Measurements from ENCODE around the gene GCN1.
A peak's percentile ranks its signal among the peaks of the same experiment; 100 is the strongest.

Gene GCN1

DNA sequence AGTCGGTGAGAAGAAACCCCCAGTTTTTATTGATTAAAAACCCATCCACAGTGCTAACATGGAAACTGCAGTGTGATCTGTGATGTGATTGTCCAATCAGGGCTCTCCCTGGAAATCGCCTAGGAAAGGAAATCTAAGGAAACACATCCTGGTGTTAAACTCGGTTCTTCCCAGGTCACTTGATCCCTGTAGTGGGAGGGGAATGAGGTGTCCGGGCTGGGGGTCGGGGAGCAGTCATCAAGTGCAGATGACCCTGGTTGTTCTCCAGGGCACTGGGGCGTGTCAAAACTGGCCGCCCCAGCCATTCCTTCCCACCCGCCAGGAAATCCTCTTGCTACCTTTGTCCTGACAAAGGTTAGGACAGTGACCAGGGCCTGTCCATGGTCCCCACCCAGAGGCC lies 98.8 kb downstream of the GCN1 start:
- Histone ChIP-seq H3K27me3 (ENCODE audit: low read depth) (no peaks in the 10 kb centered on the region), H3K36me3 (replicated peaks) (peaks cover 31% of the 10 kb centered on the region), H3K9me3 (no peaks in the 10 kb centered on the region), H3K4me1 (no peaks in the 10 kb centered on the region), H3K4me3 (no peak overlapping the region)
- in situ Hi-C loops (cut with MboI; ENCODE audit: low sequenced_read_pairs): no loop called here
- DNase-seq (ENCODE audit: low spot score in 2 of 2): no peak

DNA sequence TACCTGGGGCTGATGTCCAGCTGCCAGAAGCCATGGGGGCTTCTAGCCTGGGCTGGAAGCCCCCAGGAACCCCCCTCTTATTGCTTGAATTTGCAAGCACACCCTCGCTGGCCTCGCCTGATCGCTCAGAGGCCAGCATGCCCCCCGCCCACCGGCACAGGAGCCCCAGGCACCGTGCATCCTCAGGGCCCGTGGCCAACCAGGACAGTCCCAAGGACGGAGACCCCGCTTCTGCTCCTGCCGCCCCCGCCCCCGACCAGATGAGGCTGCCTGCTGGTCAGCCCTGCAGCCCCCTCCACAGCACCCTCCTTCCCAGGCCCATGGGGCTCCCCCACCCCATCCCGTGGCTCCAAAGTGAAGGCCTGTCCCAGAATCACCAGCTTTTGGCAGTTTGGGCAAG lies 99.2 kb downstream of the GCN1 start:
- in situ Hi-C loops (cut with MboI; ENCODE audit: low sequenced_read_pairs): no loop called here
- H3K4me3 ChIP-seq: no peak overlapping the region
- H3K9me3 ChIP-seq: no peaks in the 10 kb centered on the region
- H3K4me1 ChIP-seq: no peaks in the 10 kb centered on the region
- H3K36me3 ChIP-seq (replicated peaks): peaks cover 31% of the 10 kb centered on the region
- DNase-seq (ENCODE audit: low spot score in 2 of 2): no peak
- H3K27me3 ChIP-seq (ENCODE audit: low read depth): no peaks in the 10 kb centered on the region

- in situ Hi-C loops (cut with MboI; ENCODE audit: low sequenced_read_pairs): no loop called here
- H3K4me3 ChIP-seq: no peak overlapping the region
- H3K9me3 ChIP-seq: no peaks in the 10 kb centered on the region
- no peaks in the 10 kb centered on the region for H3K27me3 ChIP-seq (ENCODE audit: low read depth)
- DNase-seq (ENCODE audit: low spot score in 2 of 2): no peak
- H3K4me1 ChIP-seq: no peaks in the 10 kb centered on the region
- peaks cover 28% of the 10 kb centered on the region for H3K36me3 ChIP-seq (replicated peaks)
Observed at GRCh38 chr12:120094485-120094884, 100.0 kb downstream of the GCN1 start.

DNA sequence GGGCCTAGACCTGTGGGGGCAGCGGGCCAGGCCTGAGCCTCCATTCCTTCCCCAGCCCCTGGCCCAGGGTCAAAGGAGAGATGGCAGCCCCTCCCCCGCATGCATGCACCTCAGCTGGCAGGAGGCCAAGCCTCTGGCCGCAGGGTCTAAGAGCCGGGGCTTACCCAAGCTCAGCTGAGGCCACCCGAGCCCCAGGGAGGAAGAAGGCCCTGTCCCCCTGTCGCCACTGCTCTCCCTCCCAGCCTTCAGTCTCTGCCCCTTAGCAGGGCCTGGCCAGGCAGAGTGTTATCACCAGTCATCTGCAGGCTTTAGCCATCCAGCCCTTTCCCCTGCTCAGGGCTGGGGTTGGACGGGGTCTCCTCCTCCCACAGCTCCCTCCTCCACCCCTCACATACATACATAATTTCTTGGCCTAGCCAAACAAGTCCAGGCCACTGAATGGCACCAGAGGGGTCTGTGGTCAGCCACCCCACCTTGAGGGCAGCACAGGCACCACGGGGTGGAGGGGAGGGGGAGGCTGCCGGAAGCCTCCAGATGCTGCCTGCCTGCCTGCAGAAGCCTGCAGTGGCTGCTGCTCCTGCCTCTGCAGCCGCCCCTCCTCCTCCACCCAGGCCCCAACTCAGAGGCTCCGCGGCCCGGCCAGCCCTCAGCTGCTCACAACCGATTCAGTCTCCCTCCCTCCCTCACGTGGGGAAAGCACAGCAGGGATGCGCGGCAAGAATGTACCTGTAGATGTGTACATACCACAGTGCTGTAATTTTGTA lies 100.7 kb downstream of the GCN1 start:
- Histone ChIP-seq H3K27me3 (ENCODE audit: low read depth) (no peaks in the 10 kb centered on the region), H3K4me3 (no peak overlapping the region), H3K4me1 (no peaks in the 10 kb centered on the region), H3K36me3 (replicated peaks) (peaks cover 24% of the 10 kb centered on the region), H3K9me3 (no peaks in the 10 kb centered on the region)
- in situ Hi-C loops (cut with MboI; ENCODE audit: low sequenced_read_pairs): no loop called here
- peak in 1 of 2 experiments; percentile 45 for DNase-seq (ENCODE audit: low spot score in 2 of 2)

DNA sequence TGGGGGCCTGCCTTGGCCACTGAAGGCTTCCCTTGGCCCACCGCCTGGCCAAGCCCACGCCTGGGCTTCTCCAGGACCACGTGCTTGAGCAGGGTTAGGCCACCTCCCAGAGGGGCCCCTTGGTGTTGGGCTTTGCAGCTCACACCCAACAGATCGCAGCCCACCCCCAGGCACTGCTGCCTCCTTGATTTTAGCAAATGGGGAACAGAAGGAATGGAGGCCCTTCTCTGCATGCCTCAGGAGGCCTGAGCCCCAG lies 101.3 kb downstream of the GCN1 start:
- H3K27me3 ChIP-seq (ENCODE audit: low read depth): no peaks in the 10 kb centered on the region
- in situ Hi-C loops (cut with MboI; ENCODE audit: low sequenced_read_pairs): no loop called here
- H3K9me3 ChIP-seq: no peaks in the 10 kb centered on the region
- H3K4me3 ChIP-seq: no peak overlapping the region
- DNase-seq (ENCODE audit: low spot score in 2 of 2): no peak
- no peaks in the 10 kb centered on the region for H3K4me1 ChIP-seq
- peaks cover 19% of the 10 kb centered on the region for H3K36me3 ChIP-seq (replicated peaks)

DNA sequence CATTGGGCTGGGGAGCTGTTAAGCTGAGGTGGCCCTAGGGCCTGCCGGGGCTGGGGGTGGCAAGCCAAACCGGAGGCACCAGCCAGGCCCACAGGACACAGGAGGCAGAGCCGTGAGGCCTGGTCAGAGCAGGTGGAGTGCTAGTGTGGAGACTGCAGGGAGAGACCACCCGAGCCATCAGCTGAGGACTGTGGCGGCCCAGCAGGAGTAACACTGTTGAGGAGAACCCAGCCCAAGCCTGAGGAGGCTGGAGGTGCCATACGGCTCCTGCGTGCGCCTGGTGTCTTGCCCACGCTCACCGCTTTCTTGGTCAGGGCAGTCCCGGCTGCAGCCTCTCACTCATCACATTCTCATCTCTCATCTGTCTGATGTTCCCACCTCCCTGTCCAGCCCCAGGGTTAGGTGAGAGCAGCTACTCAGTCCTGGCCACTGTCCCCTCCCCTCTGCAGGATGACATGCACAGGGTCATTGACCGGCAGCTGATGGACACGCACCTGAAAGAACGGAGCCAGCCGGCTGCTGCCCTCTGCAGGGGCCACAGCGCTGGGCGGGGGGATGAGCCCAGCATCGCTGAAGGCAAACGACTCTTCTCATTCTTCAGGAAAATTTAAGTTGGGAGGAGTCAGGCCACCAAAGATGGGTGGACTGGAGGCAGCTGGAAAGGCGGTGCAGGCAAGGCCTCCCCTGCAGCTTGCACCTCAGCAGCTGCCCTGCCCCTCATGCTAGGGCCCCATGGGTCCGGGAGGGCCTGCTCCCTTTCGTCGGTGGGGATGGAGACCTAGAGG lies 101.8 kb downstream of the GCN1 start:
- Histone ChIP-seq H3K4me3 (no peak overlapping the region), H3K36me3 (replicated peaks) (peaks cover 16% of the 10 kb centered on the region; the same call in 1 of the 2 replicates), H3K27me3 (ENCODE audit: low read depth) (no peaks in the 10 kb centered on the region), H3K9me3 (no peaks in the 10 kb centered on the region), H3K4me1 (no peaks in the 10 kb centered on the region)
- DNase-seq (ENCODE audit: low spot score in 2 of 2): no peak
- in situ Hi-C loops (cut with MboI; ENCODE audit: low sequenced_read_pairs): no loop called here

- in situ Hi-C loops (cut with MboI; ENCODE audit: low sequenced_read_pairs): no loop called here
- H3K27me3 ChIP-seq (ENCODE audit: low read depth): no peaks in the 10 kb centered on the region
- H3K9me3 ChIP-seq: no peaks in the 10 kb centered on the region
- H3K4me3 ChIP-seq: no peak overlapping the region
- H3K36me3 ChIP-seq (replicated peaks): peaks cover 5% of the 10 kb centered on the region; the same call in 1 of the 2 replicates
- no peak for DNase-seq (ENCODE audit: low spot score in 2 of 2)
- H3K4me1 ChIP-seq: peaks cover 2% of the 10 kb centered on the region
Observed at GRCh38 chr12:120091371-120092090, 103.0 kb downstream of the GCN1 start.

GRCh38 chr12:120090626-120091295 lies 103.8 kb downstream of the GCN1 start:
- no peak for DNase-seq (ENCODE audit: low spot score in 2 of 2)
- peaks cover 4% of the 10 kb centered on the region; the same call in 1 of the 2 replicates for H3K36me3 ChIP-seq (replicated peaks)
- H3K27me3 ChIP-seq (ENCODE audit: low read depth): no peaks in the 10 kb centered on the region
- H3K4me1 ChIP-seq: peaks cover 4% of the 10 kb centered on the region
- in situ Hi-C loops (cut with MboI; ENCODE audit: low sequenced_read_pairs): no loop called here
- no peak overlapping the region for H3K4me3 ChIP-seq
- no peaks in the 10 kb centered on the region for H3K9me3 ChIP-seq

GRCh38 chr12:120090206-120090605 lies 104.3 kb downstream of the GCN1 start:
- peaks cover 4% of the 10 kb centered on the region; the same call in 1 of the 2 replicates for H3K36me3 ChIP-seq (replicated peaks)
- no peak overlapping the region for H3K4me3 ChIP-seq
- peaks cover 4% of the 10 kb centered on the region for H3K4me1 ChIP-seq
- in situ Hi-C loops (cut with MboI; ENCODE audit: low sequenced_read_pairs): no loop called here
- no peaks in the 10 kb centered on the region for H3K9me3 ChIP-seq
- no peaks in the 10 kb centered on the region for H3K27me3 ChIP-seq (ENCODE audit: low read depth)
- DNase-seq (ENCODE audit: low spot score in 2 of 2): no peak

- Histone ChIP-seq H3K27me3 (ENCODE audit: low read depth) (no peaks in the 10 kb centered on the region), H3K9me3 (no peaks in the 10 kb centered on the region), H3K4me1 (peaks cover 4% of the 10 kb centered on the region), H3K36me3 (replicated peaks) (peaks cover 2% of the 10 kb centered on the region; the same call in 1 of the 2 replicates), H3K4me3 (no peak overlapping the region)
- in situ Hi-C loops (cut with MboI; ENCODE audit: low sequenced_read_pairs): loop anchor here (10.0 kb wide), 1 partner anchor 95 kb away; no protein-coding TSS in a partner anchor
- no peak for DNase-seq (ENCODE audit: low spot score in 2 of 2)
Observed at GRCh38 chr12:120089796-120090195, 104.7 kb downstream of the GCN1 start.

DNA sequence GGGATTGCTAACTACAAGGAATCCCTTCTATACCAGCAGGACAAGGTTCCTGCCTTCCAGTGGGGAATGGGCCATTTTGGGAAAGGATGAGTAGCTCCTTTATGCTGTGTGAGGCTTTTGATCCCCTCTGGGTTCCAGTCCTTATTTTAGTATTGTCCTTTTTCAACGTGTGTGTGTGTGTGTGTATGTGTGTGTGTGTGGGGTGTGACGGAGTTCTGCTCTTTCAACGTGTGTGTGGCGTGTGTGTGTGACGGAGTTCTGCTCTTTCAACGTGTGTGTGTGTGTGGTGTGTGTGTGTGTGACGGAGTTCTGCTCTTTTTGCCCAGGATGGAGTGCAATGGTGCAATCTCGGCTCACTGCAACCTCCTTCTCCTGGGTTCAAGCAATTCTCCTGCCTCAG lies 105.4 kb downstream of the GCN1 start:
- Histone ChIP-seq H3K36me3 (replicated peaks) (no peaks in the 10 kb centered on the region; the same call in 1 of the 2 replicates), H3K9me3 (no peaks in the 10 kb centered on the region), H3K27me3 (ENCODE audit: low read depth) (no peaks in the 10 kb centered on the region), H3K4me3 (no peak overlapping the region), H3K4me1 (peaks cover 4% of the 10 kb centered on the region)
- in situ Hi-C loops (cut with MboI; ENCODE audit: low sequenced_read_pairs): loop anchor here (10.0 kb wide), 1 partner anchor 94 kb away; no protein-coding TSS in a partner anchor
- no peak for DNase-seq (ENCODE audit: low spot score in 2 of 2)

- peak; percentile 97 to 99 for DNase-seq (ENCODE audit: low spot score in 2 of 2)
Observed at GRCh38 chr12:120086801-120087621, 107.5 kb downstream of the GCN1 start.

More at GRCh38 chr12:120086801-120087621, 107.5 kb downstream of the GCN1 start:
- H3K4me1 ChIP-seq: peaks cover 4% of the 10 kb centered on the region
- H3K4me3 ChIP-seq: peak overlapping the region; percentile 29
- no peaks in the 10 kb centered on the region for H3K27me3 ChIP-seq (ENCODE audit: low read depth)
- in situ Hi-C loops (cut with MboI; ENCODE audit: low sequenced_read_pairs): loop anchor here (10.0 kb wide), 1 partner anchor 92 kb away; no protein-coding TSS in a partner anchor
- H3K36me3 ChIP-seq (replicated peaks): no peaks in the 10 kb centered on the region
- no peaks in the 10 kb centered on the region for H3K9me3 ChIP-seq
